Panc1 (cell line): ENCODE results near the gene PTPRE. TPM values are rescaled to one million over a fixed set of nuclear protein-coding genes. Genes with fewer than 3 reads are reported as not detected.

Experiments
- ATAC-seq: fragments of 200-7000 bp; cut with Tn5 transposase; 2 replicates; pipeline ENCODE4 v1.9.1; 2020; ENCODE audit warnings: mild to moderate bottlenecking, moderate library complexity
- BruUV-seq: library from RNA; stranded (reverse); fragments of 400-500 nt; replicated peaks from 2 replicates; lab custom pipeline; 2021; lab: Mats Ljungman, UMichigan
- CTCF ChIA-PET: fragments of 300-600 bp; sonication (Branson Sonifier 250); formaldehyde crosslinking; loops from one replicate; lab custom pipeline; 2022; ENCODE audit warnings: antibody characterized with exemption; lab: Charles Lee
- POLR2A ChIA-PET: fragments of 300-600 bp; sonication (Branson Sonifier 250); formaldehyde crosslinking; loops from one replicate; lab custom pipeline; 2022; ENCODE audit warnings: antibody characterized with exemption; lab: Charles Lee
- DNase-seq: peaks from one replicate; pipeline ENCODE4 v3.0.0-alpha.2; 2010; ENCODE audit warnings: low read depth, low spot score
- H3K27ac ChIP-seq: 2 replicates; pipeline ENCODE4 v1.5.1; 2011; ENCODE audit warnings: mild to moderate bottlenecking, low read length, inconsistent platforms
- H3K27me3 ChIP-seq: fragments of 200-500 bp; sonication (Bioruptor generic); 2 replicates; pipeline ENCODE4 v1.6.0; 2014; ENCODE audit warnings: low read length, inconsistent platforms; ENCODE audit not compliant: control insufficient read depth, insufficient read depth
- H3K36me3 ChIP-seq: fragments of 200-500 bp; sonication (Bioruptor generic); 2 replicates; pipeline ENCODE4 v1.5.1; 2014; ENCODE audit warnings: inconsistent platforms, mild to moderate bottlenecking, low read length, moderate library complexity; ENCODE audit not compliant: control insufficient read depth, insufficient read depth
- H3K4me1 ChIP-seq: 2 replicates; pipeline ENCODE4 v1.5.1; 2011; ENCODE audit warnings: inconsistent platforms, mild to moderate bottlenecking, low read length, moderate library complexity; ENCODE audit not compliant: control insufficient read depth, insufficient read depth
- H3K4me3 ChIP-seq, 2 experiments: 2 replicates each; pipeline ENCODE4 v1.5.1; 2011 to 2012; ENCODE audit warnings: low read depth in 2 of 2, low read length in 2 of 2, mild to moderate bottlenecking in 2 of 2, inconsistent platforms in 1 of 2, moderate library complexity in 1 of 2
- H3K9me3 ChIP-seq: fragments of 200-500 bp; sonication (Bioruptor generic); 2 replicates; pipeline ENCODE4 v1.5.1; 2014; ENCODE audit warnings: low read depth, mild to moderate bottlenecking, inconsistent platforms, low read length, moderate library complexity; ENCODE audit not compliant: control insufficient read depth, insufficient read depth
- CTCF ChIP-seq: fragments of 450-650 bp; IDR thresholded peaks from 2 replicates; pipeline ENCODE4 v1.5.1; 2017; ENCODE audit warnings: mild to moderate bottlenecking
- POLR2AphosphoS5 ChIP-seq: IDR thresholded peaks from 2 replicates; pipeline ENCODE4 v1.6.1; 2012; ENCODE audit warnings: mild to moderate bottlenecking, low read depth, low read length, moderate library complexity
- SIN3A ChIP-seq: IDR thresholded peaks from 2 replicates; pipeline ENCODE4 v1.6.1; 2012; ENCODE audit warnings: low read depth, mild to moderate bottlenecking, low read length, moderate library complexity, borderline replicate concordance; ENCODE audit not compliant: insufficient read depth
- TCF7L2 ChIP-seq: IDR thresholded peaks from 2 replicates; pipeline ENCODE4 v1.6.1; 2011; ENCODE audit warnings: mild to moderate bottlenecking, low read depth, low read length, inconsistent platforms
- in situ Hi-C: cut with HindIII; loops from 2 replicates; pipeline ENCODE4 v1.10.0; 2016; ENCODE audit warnings: low sequenced_read_pairs, low pct_unique_long_range_greater_than_20kb
- intact Hi-C: fragments of 100-400 bp; cut with micrococcal nuclease; formaldehyde crosslinking; loops from one replicate; pipeline ENCODE4 v1.10.0; 2022; ENCODE audit not compliant: unreplicated experiment
- total RNA-seq: library from RNA; stranded (reverse); gene quantifications from one replicate; pipeline ENCODE4 v1.2.1, GENCODE V29; 2021; ENCODE audit not compliant: unreplicated experiment
- TF ChIP-seq, protein P1 (sequence below), 2 experiments: IDR thresholded peaks; 2 replicates each; pipeline ENCODE4 v1.6.1; 2011 to 2012; ENCODE audit warnings: low read depth in 2 of 2, control low read depth in 1 of 2, low read length in 1 of 2, mild to moderate bottlenecking in 1 of 2, moderate library complexity in 1 of 2; ENCODE audit not compliant: insufficient read depth in 1 of 2

PTPRE gene
- total RNA-seq, 1 experiment from 2014 or later = 0.44 TPM

DNA sequence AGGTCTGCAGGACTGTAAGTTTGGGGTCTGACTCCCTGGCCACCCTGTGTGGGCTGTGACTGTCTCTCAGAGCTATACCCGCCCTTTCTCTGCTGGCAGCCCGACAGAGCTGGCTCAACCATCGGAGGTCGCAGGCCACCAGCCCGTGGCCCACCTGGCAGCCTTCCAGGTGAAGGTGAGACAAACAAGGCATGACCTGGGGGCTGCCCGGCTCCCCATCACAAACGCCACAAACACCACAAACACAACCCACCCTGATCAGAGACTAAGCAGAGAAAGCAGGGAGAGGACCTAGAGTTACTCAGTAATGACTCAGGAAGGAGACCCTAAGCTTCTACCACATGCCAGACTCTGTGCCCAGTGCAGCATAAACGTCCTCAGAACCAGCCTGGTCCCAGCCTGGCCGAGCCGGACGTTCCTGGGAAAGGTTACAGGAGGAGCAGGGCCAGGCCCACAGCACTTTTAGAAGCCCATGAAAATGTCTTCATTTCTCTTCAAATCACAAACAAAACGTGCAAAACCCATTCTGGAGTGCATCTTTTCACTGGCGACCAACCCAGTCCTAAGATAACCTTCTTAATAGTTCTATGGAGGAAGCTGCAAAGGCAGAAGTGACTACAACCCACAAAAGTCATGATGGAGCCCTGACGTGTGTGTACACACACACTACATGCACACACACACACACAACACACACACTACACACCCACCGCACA lies 152.5 kb downstream of the PTPRE start:
- H3K36me3 ChIP-seq = no peaks in the 10 kb centered on the region
- H3K4me1 ChIP-seq = no peaks in the 10 kb centered on the region
- DNase-seq = no peak
- no peak overlapping the region for H3K4me3 ChIP-seq
- intact Hi-C loops (no loop called here), in situ Hi-C loops (no loop called here)
- no peak overlapping the region for H3K27ac ChIP-seq
- H3K27me3 ChIP-seq = no peaks in the 10 kb centered on the region; the same call in 1 of the 2 replicates
- no peaks in the 10 kb centered on the region for H3K9me3 ChIP-seq
- ATAC-seq = no peak
- ChIA-PET POLR2A (no interaction called here), CTCF (interaction anchor here (0.5 kb wide), 1 partner anchor 261 kb away, joined by 5 read pairs; no protein-coding TSS in a partner anchor)
- no peak for TF ChIP-seq CTCF
- TF ChIP-seq TCF7L2 = no peak
- TF ChIP-seq SIN3A = no peak
- no peak for TF ChIP-seq POLR2AphosphoS5
- TF ChIP-seq, protein P1, sequence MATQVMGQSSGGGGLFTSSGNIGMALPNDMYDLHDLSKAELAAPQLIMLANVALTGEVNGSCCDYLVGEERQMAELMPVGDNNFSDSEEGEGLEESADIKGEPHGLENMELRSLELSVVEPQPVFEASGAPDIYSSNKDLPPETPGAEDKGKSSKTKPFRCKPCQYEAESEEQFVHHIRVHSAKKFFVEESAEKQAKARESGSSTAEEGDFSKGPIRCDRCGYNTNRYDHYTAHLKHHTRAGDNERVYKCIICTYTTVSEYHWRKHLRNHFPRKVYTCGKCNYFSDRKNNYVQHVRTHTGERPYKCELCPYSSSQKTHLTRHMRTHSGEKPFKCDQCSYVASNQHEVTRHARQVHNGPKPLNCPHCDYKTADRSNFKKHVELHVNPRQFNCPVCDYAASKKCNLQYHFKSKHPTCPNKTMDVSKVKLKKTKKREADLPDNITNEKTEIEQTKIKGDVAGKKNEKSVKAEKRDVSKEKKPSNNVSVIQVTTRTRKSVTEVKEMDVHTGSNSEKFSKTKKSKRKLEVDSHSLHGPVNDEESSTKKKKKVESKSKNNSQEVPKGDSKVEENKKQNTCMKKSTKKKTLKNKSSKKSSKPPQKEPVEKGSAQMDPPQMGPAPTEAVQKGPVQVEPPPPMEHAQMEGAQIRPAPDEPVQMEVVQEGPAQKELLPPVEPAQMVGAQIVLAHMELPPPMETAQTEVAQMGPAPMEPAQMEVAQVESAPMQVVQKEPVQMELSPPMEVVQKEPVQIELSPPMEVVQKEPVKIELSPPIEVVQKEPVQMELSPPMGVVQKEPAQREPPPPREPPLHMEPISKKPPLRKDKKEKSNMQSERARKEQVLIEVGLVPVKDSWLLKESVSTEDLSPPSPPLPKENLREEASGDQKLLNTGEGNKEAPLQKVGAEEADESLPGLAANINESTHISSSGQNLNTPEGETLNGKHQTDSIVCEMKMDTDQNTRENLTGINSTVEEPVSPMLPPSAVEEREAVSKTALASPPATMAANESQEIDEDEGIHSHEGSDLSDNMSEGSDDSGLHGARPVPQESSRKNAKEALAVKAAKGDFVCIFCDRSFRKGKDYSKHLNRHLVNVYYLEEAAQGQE (IDR thresholded peaks at IDR 0.05; ENCODE audit: insufficient read depth in 1 of 2, low read depth in 2 of 2, low read length in 1 of 2) = no peak
- BruUV-seq = no TSS peak

GRCh38 chr10:128059982-128060293 lies 153.0 kb downstream of the PTPRE start:
- Histone ChIP-seq H3K27me3 (no peaks in the 10 kb centered on the region; the same call in 1 of the 2 replicates), H3K4me1 (no peaks in the 10 kb centered on the region), H3K4me3 (no peak overlapping the region), H3K27ac (no peak overlapping the region), H3K9me3 (no peaks in the 10 kb centered on the region), H3K36me3 (no peaks in the 10 kb centered on the region)
- ChIA-PET CTCF (no interaction called here), POLR2A (no interaction called here)
- in situ Hi-C loops (no loop called here), intact Hi-C loops (no loop called here)
- ATAC-seq (no peak), DNase-seq (no peak)
- no TSS peak for BruUV-seq
- no peak for TF ChIP-seq SIN3A
- TF ChIP-seq, protein P1 (IDR thresholded peaks at IDR 0.05; ENCODE audit: insufficient read depth in 1 of 2, low read depth in 2 of 2, low read length in 1 of 2) = no peak
- TF ChIP-seq POLR2AphosphoS5 = no peak
